PC-9 (cell line): ENCODE measurements around the gene PRIMA1.

Experiments used
- EZH2 ChIP-seq: fragments of 200-600 bp; sonication (generic); IDR thresholded peaks from 2 replicates; pipeline ENCODE4 v1.8.0; 2017; ENCODE audit warnings: antibody characterized with exemption, low read depth
- TF ChIP-seq, protein P1 (sequence below): fragments of 200-600 bp; sonication (generic); conservative IDR thresholded peaks from 2 replicates; pipeline ENCODE4 v1.6.1; 2017; ENCODE audit warnings: mixed run types, antibody characterized with exemption, mild to moderate bottlenecking, moderate library complexity

DNA sequence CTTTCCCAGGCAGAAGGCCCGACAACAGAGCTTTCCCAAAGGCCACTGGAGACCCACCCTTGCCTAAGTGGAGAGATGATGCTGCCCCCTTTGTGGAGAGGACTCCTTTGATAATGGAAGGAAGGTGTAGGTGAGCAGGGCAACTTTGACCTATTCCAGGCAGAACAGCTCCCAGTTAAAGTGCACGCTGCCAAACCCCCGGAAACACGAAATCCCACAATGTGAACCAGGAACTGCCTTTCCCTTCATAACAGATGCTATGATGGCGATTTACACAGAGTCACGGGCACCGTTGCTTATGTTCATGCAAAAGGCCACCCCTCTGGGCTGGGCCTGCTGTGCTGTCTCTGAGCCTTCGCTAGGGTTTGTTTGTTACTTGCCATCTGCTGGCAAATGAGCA lies 34.6 kb downstream of the PRIMA1 start:
- TF ChIP-seq, protein P1, sequence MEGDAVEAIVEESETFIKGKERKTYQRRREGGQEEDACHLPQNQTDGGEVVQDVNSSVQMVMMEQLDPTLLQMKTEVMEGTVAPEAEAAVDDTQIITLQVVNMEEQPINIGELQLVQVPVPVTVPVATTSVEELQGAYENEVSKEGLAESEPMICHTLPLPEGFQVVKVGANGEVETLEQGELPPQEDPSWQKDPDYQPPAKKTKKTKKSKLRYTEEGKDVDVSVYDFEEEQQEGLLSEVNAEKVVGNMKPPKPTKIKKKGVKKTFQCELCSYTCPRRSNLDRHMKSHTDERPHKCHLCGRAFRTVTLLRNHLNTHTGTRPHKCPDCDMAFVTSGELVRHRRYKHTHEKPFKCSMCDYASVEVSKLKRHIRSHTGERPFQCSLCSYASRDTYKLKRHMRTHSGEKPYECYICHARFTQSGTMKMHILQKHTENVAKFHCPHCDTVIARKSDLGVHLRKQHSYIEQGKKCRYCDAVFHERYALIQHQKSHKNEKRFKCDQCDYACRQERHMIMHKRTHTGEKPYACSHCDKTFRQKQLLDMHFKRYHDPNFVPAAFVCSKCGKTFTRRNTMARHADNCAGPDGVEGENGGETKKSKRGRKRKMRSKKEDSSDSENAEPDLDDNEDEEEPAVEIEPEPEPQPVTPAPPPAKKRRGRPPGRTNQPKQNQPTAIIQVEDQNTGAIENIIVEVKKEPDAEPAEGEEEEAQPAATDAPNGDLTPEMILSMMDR: no peak
- TF ChIP-seq EZH2: no peak
